ENCODE data around the gene HIPK4. TPM values are rescaled to one million over a fixed set of nuclear protein-coding genes. Genes with fewer than 3 reads are reported as not detected.

HIPK4 gene
- total and polyA plus RNA-seq, 4 donors = 0.02 to 0.17 TPM; not detected in 2

- no peak overlapping the region for H3K9ac ChIP-seq (ENCODE audit: low read depth in 1 of 2, low read length in 2 of 2)
- DNase-seq (ENCODE audit: low spot score) = no peak
- H3K4me3 ChIP-seq (ENCODE audit: low read depth in 1 of 3, low read length in 3 of 3) = no peak overlapping the region
- H3K9me3 ChIP-seq (ENCODE audit: control insufficient read depth in 4 of 4, low read length in 3 of 4) = no peaks in the 10 kb centered on the region
- H3K4me1 ChIP-seq (ENCODE audit: control insufficient read depth in 4 of 4, insufficient read depth in 4 of 4, low read length in 3 of 4) = no peaks in the 10 kb centered on the region
- H3K36me3 ChIP-seq (ENCODE audit: control insufficient read depth in 4 of 4, insufficient read depth in 3 of 4, low read depth in 1 of 4, low read length in 3 of 4) = peaks cover under 1 to 33% (median 13%) of the 10 kb centered on the region in 4 donors
- H3K27ac ChIP-seq (ENCODE audit: low read depth in 1 of 2, low read length in 2 of 2) = no peak overlapping the region
- WGBS = 96% methylated on average over 16 of the region's 16 CpGs
- H3K27me3 ChIP-seq (ENCODE audit: control insufficient read depth in 4 of 4, insufficient read depth in 4 of 4, low read length in 3 of 4) = no peaks in the 10 kb centered on the region
- TF ChIP-seq ATF3 (IDR thresholded peaks at IDR 0.05) (no peak), FOXA2 (IDR thresholded peaks at IDR 0.05) (no peak), NR2F2 (IDR thresholded peaks at IDR 0.05) (no peak), YY1 (IDR thresholded peaks at IDR 0.05) (no peak), HNF4A (conservative IDR thresholded peaks at IDR 0.05) (no peak), EGR1 (IDR thresholded peaks at IDR 0.05; ENCODE audit: low read depth in 2 of 2) (no peak), HNF4G (IDR thresholded peaks at IDR 0.05) (no peak)
- TF ChIP-seq, protein P1, sequence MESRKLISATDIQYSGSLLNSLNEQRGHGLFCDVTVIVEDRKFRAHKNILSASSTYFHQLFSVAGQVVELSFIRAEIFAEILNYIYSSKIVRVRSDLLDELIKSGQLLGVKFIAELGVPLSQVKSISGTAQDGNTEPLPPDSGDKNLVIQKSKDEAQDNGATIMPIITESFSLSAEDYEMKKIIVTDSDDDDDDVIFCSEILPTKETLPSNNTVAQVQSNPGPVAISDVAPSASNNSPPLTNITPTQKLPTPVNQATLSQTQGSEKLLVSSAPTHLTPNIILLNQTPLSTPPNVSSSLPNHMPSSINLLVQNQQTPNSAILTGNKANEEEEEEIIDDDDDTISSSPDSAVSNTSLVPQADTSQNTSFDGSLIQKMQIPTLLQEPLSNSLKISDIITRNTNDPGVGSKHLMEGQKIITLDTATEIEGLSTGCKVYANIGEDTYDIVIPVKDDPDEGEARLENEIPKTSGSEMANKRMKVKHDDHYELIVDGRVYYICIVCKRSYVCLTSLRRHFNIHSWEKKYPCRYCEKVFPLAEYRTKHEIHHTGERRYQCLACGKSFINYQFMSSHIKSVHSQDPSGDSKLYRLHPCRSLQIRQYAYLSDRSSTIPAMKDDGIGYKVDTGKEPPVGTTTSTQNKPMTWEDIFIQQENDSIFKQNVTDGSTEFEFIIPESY (IDR thresholded peaks at IDR 0.05) = no peak
- TF ChIP-seq, protein P2, sequence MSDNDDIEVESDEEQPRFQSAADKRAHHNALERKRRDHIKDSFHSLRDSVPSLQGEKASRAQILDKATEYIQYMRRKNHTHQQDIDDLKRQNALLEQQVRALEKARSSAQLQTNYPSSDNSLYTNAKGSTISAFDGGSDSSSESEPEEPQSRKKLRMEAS (IDR thresholded peaks at IDR 0.05) = no peak
- TF ChIP-seq, protein P3, sequence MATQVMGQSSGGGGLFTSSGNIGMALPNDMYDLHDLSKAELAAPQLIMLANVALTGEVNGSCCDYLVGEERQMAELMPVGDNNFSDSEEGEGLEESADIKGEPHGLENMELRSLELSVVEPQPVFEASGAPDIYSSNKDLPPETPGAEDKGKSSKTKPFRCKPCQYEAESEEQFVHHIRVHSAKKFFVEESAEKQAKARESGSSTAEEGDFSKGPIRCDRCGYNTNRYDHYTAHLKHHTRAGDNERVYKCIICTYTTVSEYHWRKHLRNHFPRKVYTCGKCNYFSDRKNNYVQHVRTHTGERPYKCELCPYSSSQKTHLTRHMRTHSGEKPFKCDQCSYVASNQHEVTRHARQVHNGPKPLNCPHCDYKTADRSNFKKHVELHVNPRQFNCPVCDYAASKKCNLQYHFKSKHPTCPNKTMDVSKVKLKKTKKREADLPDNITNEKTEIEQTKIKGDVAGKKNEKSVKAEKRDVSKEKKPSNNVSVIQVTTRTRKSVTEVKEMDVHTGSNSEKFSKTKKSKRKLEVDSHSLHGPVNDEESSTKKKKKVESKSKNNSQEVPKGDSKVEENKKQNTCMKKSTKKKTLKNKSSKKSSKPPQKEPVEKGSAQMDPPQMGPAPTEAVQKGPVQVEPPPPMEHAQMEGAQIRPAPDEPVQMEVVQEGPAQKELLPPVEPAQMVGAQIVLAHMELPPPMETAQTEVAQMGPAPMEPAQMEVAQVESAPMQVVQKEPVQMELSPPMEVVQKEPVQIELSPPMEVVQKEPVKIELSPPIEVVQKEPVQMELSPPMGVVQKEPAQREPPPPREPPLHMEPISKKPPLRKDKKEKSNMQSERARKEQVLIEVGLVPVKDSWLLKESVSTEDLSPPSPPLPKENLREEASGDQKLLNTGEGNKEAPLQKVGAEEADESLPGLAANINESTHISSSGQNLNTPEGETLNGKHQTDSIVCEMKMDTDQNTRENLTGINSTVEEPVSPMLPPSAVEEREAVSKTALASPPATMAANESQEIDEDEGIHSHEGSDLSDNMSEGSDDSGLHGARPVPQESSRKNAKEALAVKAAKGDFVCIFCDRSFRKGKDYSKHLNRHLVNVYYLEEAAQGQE (IDR thresholded peaks at IDR 0.05) = no peak
Measured at GRCh38 chr19:40367577-40368434, 22.2 kb downstream of the HIPK4 start.

DNA sequence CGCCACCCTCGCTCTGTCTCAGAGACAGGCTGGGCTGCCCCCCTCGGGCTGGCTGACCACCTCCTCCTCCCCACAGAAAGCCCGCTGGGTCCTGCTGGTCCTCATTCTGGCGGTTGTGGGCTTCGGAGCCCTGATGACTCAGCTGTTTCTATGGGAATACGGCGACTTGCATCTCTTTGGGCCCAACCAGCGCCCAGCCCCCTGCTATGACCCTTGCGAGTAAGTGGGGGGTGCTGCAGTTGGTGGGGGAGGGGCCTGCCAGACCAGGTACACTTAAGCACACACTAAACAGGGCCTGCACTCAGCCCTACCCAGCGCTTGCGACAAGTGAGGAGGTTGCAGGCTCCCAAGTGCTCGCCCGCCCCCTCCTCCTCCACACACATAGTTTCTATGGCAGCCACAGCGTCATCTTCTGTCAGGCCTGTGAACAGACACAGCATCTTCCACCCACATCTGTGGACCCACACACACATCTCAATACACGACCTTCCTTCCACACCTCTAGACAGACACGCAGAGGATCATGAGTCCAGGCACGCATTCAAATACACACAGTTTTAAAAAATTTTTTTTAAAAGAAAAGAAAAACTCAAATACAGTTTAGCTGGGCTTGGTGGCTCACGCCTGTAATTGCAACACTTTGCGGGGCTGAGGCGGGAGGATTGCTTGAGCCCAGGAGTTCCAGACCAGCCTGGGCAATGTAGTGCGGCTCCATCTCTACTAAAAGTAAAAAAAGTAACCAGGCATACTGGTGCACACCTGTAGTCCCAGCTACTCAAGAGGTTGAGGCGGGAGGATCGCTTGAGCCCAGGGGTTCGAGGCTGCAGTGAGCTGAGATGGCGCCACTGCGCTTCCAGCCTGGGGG is 23.1 kb downstream of the HIPK4 start:
- no peaks in the 10 kb centered on the region for H3K9me3 ChIP-seq (ENCODE audit: control insufficient read depth in 4 of 4, low read length in 3 of 4)
- H3K9ac ChIP-seq (ENCODE audit: low read depth in 1 of 2, low read length in 2 of 2) = no peak overlapping the region
- no peaks in the 10 kb centered on the region for H3K27me3 ChIP-seq (ENCODE audit: control insufficient read depth in 4 of 4, insufficient read depth in 4 of 4, low read length in 3 of 4)
- no peaks in the 10 kb centered on the region for H3K4me1 ChIP-seq (ENCODE audit: control insufficient read depth in 4 of 4, insufficient read depth in 4 of 4, low read length in 3 of 4)
- no peak for DNase-seq (ENCODE audit: low spot score)
- peaks cover 0 to 26% (median 12%) of the 10 kb centered on the region in 4 donors for H3K36me3 ChIP-seq (ENCODE audit: control insufficient read depth in 4 of 4, insufficient read depth in 3 of 4, low read depth in 1 of 4, low read length in 3 of 4)
- H3K4me3 ChIP-seq (ENCODE audit: low read depth in 1 of 3, low read length in 3 of 3) = no peak overlapping the region
- WGBS = 93% methylated on average over 27 of the region's 27 CpGs
- H3K27ac ChIP-seq (ENCODE audit: low read depth in 1 of 2, low read length in 2 of 2) = no peak overlapping the region
- TF ChIP-seq FOXA1 (IDR thresholded peaks at IDR 0.05) (no peak), GABPA (IDR thresholded peaks at IDR 0.05 in 1 of 2, conservative IDR thresholded peaks at IDR 0.05 in 1 of 2) (no peak), HNF4G (IDR thresholded peaks at IDR 0.05) (no peak)
- TF ChIP-seq, protein P3 (IDR thresholded peaks at IDR 0.05) = no peak

Data from liver (tissue), 9 donors.